ENCODE results near the gene UNC13A. TPM values are rescaled to one million over a fixed set of nuclear protein-coding genes. Genes with fewer than 3 reads are reported as not detected.

Gene UNC13A
- total RNA-seq, 1 experiment from 2014 or later: 29.0 TPM

- H3K4me2 ChIP-seq (ENCODE audit: low read length): no peak overlapping the region
- intact Hi-C loops (cut with micrococcal nuclease): no loop called here
- DNase-seq (ENCODE audit: low read depth, low spot score) (no peak), ATAC-seq (no peak)
- H3K4me1 ChIP-seq (ENCODE audit: control insufficient read depth in 1 of 2, insufficient read depth in 2 of 2, low read length in 2 of 2): peaks cover 0 to 16% of the 10 kb centered on the region in 2 experiments; a peak in 2 of 4 replicates
- ChIA-PET CTCF (interaction anchor here (1.4 kb wide), 1 partner anchor 10 kb away, joined by 3 read pairs; no protein-coding TSS in a partner anchor), RAD21 (ENCODE audit: low non-redundant PET in 1 of 2, low total read pairs in 2 of 2, uncharacterized antibody in 2 of 2, unreplicated experiment in 2 of 2) (no interaction called here), POLR2A (interaction anchor here (0.8 to 1.0 kb wide), 2 partner anchors 10 kb away, joined by 3 to 4 read pairs; no protein-coding TSS in a partner anchor)
- H3K27me3 ChIP-seq (ENCODE audit: insufficient read depth, low read length): no peaks in the 10 kb centered on the region
- no peak overlapping the region for H3K4me3 ChIP-seq (replicated peaks in 1 of 2; ENCODE audit: low read depth in 1 of 2, low read length in 2 of 2)
- H3K79me2 ChIP-seq (ENCODE audit: insufficient read depth, low read length): no peaks in the 10 kb centered on the region
- H3K36me3 ChIP-seq (ENCODE audit: control insufficient read depth in 1 of 2, insufficient read depth in 2 of 2, low read length in 2 of 2): no peaks in the 10 kb centered on the region
- no peak overlapping the region for H2AFZ ChIP-seq (ENCODE audit: low read depth, low read length, poor library complexity, severe bottlenecking)
- no TSS peak for BruUV-seq (replicated peaks)
- TF ChIP-seq SP1 (IDR thresholded peaks at IDR 0.05; ENCODE audit: low read depth) (no peak), FOSL1 (IDR thresholded peaks at IDR 0.05; ENCODE audit: low read depth) (no peak), POLR2AphosphoS5 (IDR thresholded peaks at IDR 0.05; ENCODE audit: low read depth, low read length) (no peak), TCF7L2 (IDR thresholded peaks at IDR 0.05; ENCODE audit: borderline replicate concordance, extremely low read depth, insufficient read depth, insufficient read length) (no peak), EZH2phosphoT487 (IDR thresholded peaks at IDR 0.05; ENCODE audit: borderline replicate concordance) (no peak), REST (IDR thresholded peaks at IDR 0.05; ENCODE audit: low read depth) (no peak), ATF3 (IDR thresholded peaks at IDR 0.05) (no peak), POLR2A (IDR thresholded peaks at IDR 0.05; ENCODE audit: borderline replicate concordance, extremely low read depth, insufficient read depth, insufficient read length) (no peak), ZNF274 (IDR thresholded peaks at IDR 0.05; ENCODE audit: low read depth, low read length) (no peak), EZH2 (IDR thresholded peaks at IDR 0.05) (no peak), ELF1 (IDR thresholded peaks at IDR 0.05; ENCODE audit: borderline replicate concordance, low read depth) (no peak), EGR1 (IDR thresholded peaks at IDR 0.05; ENCODE audit: low read depth) (no peak), ZBTB33 (IDR thresholded peaks at IDR 0.05; ENCODE audit: extremely low read depth, insufficient replicate concordance, low read length) (no peak)
- H3K27ac ChIP-seq (ENCODE audit: low read depth, low read length): no peak overlapping the region; the same call in 1 of the 2 replicates
- no peaks in the 10 kb centered on the region for H4K20me1 ChIP-seq (ENCODE audit: insufficient read depth)
- no peak overlapping the region for H3K9ac ChIP-seq (ENCODE audit: low read length)
- H3K9me3 ChIP-seq (ENCODE audit: control insufficient read depth in 1 of 2, insufficient read depth in 1 of 2, low read depth in 1 of 2, low read length in 2 of 2): no peaks in the 10 kb centered on the region
- no peaks in the 10 kb centered on the region for H3K9me2 ChIP-seq (ENCODE audit: insufficient read depth)
These were observed 72.1 kb downstream of the UNC13A start for GRCh38 chr19:17615889-17616685.

All from HCT116 (cell line).